ENCODE results near the gene TBX3. TPM values are rescaled to one million over a fixed set of nuclear protein-coding genes. Genes with fewer than 3 reads are reported as not detected.

Gene TBX3
- total RNA-seq, 1 donor from 2014 or later: 2.0 TPM

DNA sequence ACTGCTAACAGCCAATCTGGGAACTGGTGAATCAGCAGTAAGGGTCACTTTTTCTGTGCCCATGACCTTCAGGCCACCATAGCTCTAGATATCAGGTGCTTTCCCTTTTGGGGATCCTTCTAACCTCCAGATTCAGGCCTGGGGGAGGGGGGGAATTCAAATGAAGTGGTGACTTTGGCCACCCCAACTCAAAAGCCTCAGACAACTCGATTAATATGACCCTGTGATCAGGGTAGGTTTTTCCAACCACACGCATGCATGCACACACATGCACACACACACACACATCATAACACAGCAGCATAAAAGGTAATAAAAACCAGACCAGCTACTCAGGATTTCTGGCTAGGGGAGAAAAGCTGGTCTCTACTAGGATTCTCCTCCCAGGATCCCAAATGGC lies 5.3 kb downstream of the TBX3 start:
- no peak overlapping the region for H3K4me3 ChIP-seq (ENCODE audit: low read depth, low read length)
- DNase-seq (ENCODE audit: low read depth): no peak
- TF ChIP-seq, protein P1, sequence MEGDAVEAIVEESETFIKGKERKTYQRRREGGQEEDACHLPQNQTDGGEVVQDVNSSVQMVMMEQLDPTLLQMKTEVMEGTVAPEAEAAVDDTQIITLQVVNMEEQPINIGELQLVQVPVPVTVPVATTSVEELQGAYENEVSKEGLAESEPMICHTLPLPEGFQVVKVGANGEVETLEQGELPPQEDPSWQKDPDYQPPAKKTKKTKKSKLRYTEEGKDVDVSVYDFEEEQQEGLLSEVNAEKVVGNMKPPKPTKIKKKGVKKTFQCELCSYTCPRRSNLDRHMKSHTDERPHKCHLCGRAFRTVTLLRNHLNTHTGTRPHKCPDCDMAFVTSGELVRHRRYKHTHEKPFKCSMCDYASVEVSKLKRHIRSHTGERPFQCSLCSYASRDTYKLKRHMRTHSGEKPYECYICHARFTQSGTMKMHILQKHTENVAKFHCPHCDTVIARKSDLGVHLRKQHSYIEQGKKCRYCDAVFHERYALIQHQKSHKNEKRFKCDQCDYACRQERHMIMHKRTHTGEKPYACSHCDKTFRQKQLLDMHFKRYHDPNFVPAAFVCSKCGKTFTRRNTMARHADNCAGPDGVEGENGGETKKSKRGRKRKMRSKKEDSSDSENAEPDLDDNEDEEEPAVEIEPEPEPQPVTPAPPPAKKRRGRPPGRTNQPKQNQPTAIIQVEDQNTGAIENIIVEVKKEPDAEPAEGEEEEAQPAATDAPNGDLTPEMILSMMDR (conservative IDR thresholded peaks at IDR 0.05; ENCODE audit: low read depth, low read length): no peak

GRCh38 chr12:114678028-114678427 lies 5.9 kb downstream of the TBX3 start:
- no peak overlapping the region for H3K4me3 ChIP-seq (ENCODE audit: low read depth, low read length)

GRCh38 chr12:114676142-114676741 lies 7.7 kb downstream of the TBX3 start:
- TF ChIP-seq, protein P1 (conservative IDR thresholded peaks at IDR 0.05; ENCODE audit: low read depth, low read length): no peak
- no peak for DNase-seq (ENCODE audit: low read depth)
- no peak overlapping the region for H3K4me3 ChIP-seq (ENCODE audit: low read depth, low read length)

More at GRCh38 chr12:114678028-114678427, 5.9 kb downstream of the TBX3 start:
- DNase-seq (ENCODE audit: low read depth): no peak
- TF ChIP-seq, protein P1 (conservative IDR thresholded peaks at IDR 0.05; ENCODE audit: low read depth, low read length): no peak

DNA sequence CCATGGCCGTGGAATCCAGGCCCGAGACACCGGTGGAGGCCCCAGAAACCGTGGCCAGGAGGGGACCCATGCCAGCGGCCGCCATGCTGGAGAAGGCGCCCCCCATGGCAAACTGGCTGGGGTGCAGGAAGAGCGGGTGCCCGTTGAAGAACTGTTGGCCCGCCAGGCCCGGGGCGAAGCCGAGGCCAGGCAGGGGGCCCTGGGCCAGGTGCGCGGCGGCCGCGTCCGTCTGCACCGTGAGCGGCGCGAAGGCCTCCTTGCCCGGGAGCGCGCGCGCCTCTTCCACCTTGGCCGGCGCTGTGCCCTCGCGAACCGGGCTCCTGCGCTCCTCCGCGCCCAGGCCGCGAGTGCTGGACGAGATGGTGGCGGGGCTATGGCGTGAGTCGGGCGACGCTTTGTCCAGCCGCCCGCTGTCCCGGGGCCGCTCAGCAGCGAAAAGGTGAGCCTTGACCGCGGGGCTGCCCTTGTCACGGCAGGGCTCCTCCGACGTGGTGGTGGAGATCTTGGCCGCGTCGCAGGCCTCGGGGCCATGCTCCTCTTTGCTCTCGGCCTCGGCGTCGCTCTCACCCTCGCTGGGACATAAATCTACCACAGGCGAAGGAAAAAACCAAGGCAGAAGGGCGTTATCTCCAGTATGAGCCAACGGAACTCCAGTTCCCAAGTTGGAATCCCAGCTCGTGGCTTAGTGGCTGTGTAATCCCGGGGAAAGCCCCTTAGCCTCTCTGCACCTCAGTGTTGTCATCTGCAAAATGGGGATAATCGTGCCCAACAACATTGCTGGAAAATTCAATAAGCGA lies 9.5 kb downstream of the TBX3 start:
- H3K4me3 ChIP-seq (ENCODE audit: low read depth, low read length): no peak overlapping the region
- TF ChIP-seq, protein P1 (conservative IDR thresholded peaks at IDR 0.05; ENCODE audit: low read depth, low read length): no peak
- no peak for DNase-seq (ENCODE audit: low read depth)

DNA sequence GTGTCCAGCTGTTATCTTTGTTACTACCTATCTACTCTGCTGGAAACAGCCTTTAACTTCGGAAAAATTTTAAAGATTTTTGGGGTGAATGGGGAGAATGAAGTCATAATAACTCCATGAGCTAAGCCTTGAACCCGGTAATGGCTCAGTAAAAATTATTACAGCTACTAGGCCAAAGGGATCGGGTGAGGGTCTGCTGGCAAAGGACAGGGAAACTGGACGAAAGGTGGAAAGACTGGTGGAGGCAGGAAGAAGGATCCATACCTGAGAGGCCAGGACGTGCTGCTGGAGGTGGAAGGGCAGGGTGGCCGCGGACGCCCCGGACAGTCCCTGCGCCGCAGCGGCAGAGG lies 10.1 kb downstream of the TBX3 start:
- no peak for DNase-seq (ENCODE audit: low read depth)

GRCh38 chr12:114673169-114673833 lies 10.7 kb downstream of the TBX3 start:
- no peak overlapping the region for H3K4me3 ChIP-seq (ENCODE audit: low read depth, low read length)
- no peak for DNase-seq (ENCODE audit: low read depth)
- TF ChIP-seq, protein P1 (conservative IDR thresholded peaks at IDR 0.05; ENCODE audit: low read depth, low read length): no peak

More for the DNA sequence above, 10.1 kb downstream of the TBX3 start:
- TF ChIP-seq, protein P1 (conservative IDR thresholded peaks at IDR 0.05; ENCODE audit: low read depth, low read length): no peak
- no peak overlapping the region for H3K4me3 ChIP-seq (ENCODE audit: low read depth, low read length)
